AG08395 (cell line): ENCODE measurements around the gene SPTBN5.

Source experiments
- DNase-seq: peaks from one replicate; pipeline ENCODE4 v3.0.0; 2012; ENCODE audit warnings: mixed read lengths, low spot score

SPTBN5 gene

DNA sequence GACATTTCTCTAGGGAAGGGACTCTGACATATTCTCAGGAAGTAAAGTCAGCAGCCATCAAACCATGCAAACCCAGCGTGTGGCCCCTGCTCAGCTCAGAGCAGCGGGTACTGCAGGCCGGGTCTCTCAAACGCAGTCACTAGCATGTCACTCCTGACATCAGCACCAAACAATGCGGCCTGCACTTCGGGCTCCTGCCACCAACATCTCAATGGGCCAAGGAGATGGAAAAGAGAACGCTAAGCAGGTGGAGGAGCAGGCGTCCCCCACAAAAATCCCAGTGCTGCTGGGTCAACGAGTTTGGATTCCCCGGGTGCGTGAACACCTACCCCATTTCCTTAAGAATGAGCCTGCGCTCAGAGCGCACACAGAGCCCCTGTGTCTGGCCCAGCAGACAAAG lies 9.9 kb upstream of the SPTBN5 start:
- DNase-seq: no peak

DNA sequence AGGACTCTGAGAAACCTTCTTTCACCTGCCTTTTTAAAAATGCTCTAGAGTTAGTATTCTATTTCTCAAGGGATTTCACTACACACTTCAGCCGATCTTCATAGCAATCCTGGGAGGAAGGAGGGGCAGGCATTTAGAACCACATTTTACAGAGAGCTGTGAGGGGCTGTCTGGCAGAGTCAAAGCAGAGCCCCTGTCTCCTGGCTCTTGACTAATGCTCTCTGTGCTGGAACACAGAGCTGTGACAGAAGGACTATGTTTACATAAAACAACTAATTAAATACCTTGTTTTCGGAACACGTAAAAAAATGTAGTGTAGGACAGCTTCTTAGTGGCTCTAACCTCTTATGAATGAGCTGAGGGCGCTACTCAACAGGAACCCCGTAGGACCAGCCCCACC lies 7.6 kb upstream of the SPTBN5 start:
- no peak for DNase-seq

DNA sequence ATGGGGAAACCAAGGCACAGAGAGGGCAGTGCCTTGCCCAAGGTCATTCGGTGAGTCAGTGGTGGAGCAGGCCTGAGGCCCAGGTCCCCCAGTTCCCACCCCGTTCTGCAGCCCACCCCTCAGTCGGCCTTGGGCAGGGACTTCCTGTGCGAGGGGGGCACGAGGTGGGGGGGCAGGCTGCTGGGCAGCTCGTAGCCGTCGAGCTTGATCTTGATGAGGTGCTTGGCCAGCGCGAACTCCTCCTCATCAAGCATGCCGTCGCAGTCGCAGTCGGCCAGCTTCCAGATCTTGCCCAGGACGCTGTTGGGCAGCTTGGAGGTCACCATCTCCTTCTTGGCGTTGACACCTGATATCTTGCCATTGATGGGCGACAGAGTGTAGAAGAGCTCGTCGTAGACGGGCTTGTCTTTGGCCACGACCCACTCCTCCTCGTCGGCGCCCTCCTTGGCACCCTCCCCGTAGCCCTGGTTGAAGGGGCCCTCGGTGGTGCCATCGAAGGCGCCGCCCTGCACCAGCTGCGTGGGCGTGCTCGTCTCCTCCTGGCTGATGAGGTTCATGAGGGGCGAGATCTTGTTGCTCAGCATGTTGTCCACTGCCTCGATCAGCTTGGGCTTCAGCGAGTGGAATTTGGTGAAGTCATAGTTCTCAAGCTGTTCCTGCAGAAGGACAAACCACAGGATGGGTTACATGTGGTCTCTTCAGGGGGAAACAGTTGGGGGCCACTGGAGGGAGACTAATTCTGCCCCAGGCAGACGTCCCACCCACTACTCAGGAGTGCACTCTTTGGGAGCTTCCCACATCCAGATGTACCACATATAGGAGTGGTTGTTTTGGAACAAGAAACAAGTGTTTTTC lies 6.9 kb upstream of the SPTBN5 start:
- DNase-seq: no peak

DNA sequence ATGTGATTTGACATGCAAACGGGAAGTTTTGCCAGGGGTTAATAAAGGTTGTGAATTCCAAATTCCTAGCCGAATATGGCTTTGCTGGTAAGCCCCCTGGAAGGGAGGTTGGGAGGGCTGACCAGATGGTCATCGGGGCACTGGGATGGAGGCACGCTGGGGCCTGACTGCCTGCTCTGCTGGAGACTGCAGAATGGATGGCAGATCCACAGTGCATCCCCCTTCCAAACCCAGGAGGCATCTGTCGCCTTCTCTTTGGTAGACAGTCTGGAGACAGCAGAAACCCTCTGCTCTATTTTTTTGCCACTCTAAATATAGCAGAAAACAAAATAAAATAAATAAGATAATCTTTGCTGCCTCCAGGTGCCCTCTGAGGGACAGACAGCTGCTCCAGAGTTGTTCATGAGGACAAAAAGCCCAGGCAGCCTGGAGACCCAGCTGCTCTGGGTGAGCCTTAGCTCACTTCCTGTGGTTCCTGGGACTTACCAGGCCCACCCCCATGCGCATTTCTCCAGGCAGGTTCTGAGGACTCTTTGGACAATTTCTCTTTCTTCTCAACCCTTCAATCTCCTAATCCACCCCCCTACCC lies 6.1 kb upstream of the SPTBN5 start:
- DNase-seq: no peak

DNA sequence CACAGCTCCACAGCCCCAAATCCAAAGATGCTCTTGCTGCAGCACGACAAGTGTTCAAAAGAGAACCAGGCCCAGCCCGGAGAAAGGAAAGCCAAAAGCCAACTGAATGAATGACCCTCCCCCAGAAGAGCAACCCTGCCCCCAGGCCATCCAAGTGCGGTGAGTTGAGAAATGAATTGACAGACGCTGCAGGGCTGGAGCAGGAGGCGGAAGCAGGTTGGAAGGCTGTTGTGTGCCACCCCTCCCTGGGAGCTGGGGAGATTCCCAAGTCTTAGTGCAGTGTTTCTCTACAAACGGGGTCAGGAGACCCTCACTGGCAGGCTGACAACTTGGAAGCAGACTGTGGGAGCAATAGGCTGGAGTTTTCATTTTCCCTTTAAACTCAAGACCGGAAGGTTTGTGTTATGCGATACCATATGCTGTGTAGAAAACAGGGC lies 3.5 kb upstream of the SPTBN5 start:
- no peak for DNase-seq

DNA sequence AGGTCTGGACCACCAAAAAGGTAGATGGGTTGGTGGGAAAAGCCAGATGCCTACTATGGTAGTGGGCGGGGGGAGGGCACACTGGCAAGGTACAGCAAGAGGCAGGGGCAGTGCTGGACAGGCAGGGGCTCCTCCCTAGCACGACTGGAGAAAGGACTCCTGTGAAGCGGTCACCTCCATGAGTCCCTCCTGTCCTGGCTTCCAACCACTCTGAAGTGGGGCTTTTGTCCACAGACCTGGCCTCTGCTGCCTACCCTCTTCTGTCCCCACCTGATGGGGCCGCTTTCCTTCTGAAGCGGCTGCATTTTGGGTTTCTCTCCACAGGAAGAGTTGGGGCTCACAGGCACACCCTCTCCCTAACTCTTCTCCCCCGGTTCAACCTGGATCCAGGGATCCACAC lies 2.7 kb upstream of the SPTBN5 start:
- no peak for DNase-seq

DNA sequence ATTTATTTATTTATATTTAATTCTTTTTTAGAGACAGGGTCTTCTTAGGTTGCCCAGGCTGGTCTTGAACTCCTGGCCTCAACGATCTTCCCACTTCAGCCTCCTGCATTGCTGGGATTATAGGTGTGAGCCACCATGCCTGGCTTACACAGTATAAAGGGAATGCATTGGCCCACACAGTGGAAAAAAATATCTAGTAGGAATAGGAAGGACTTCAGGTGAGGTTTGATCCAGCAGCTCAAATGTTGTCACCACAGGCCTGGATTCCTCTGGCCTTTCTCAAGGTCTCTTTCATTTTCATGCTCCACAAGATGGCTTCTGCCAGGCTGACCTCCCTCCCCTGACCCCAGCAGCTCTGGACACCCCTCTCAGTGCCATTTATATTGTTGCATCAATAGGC lies 2.1 kb upstream of the SPTBN5 start:
- DNase-seq: no peak

DNA sequence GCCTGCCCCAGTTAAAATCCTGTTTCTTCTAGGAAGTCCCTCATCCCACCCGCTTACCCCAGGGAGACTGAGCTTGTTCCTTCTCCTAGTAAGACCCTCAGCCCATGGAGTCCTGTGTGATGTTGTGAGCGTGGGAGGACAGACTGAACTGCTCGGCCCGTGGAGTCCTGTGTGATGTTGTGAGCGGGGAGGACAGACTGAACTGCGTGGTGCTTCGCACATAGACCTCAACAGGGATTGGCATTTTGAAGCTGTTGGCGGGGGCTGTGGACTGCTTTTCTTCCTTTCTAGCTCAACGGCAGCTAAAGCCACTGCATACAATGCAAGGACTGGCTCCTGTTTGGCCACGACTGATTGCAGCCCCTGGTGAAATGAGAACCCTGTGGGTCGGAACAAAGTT lies 1.6 kb upstream of the SPTBN5 start:
- DNase-seq: no peak

DNA sequence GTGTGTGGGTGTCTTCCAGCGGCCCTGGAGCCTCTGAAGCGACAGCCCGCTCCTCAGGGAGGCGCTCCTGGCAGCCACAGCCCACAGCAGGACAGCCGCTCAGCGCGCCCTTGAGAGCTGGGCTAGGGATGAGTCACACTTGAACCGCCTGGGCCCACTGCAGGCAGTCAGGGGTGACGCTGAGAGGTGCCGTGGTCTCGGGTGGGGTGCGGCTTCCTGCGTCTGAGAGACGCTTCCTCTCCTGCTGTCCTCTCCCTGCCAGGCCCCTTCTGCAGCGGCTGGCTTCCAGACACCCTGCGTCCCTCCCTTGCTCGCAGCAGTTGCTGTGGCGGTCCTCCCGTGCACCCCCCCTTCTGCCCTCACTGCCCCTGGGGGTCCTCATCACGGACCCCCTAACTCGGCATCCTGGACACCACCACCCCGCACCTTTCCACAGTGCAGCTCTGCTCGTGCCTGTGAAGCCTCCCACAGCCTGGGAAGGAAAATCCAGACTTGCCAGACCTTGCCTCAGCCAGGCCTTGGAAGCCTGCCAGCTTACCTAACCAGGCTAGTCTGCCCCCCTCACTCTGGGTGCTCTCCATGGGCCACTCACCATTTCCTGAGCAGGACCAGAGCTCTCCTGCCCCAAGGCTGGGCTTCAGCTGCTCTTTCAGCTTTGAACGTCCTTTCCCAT lies 1.1 kb upstream of the SPTBN5 start:
- DNase-seq: peak; percentile 93

DNA sequence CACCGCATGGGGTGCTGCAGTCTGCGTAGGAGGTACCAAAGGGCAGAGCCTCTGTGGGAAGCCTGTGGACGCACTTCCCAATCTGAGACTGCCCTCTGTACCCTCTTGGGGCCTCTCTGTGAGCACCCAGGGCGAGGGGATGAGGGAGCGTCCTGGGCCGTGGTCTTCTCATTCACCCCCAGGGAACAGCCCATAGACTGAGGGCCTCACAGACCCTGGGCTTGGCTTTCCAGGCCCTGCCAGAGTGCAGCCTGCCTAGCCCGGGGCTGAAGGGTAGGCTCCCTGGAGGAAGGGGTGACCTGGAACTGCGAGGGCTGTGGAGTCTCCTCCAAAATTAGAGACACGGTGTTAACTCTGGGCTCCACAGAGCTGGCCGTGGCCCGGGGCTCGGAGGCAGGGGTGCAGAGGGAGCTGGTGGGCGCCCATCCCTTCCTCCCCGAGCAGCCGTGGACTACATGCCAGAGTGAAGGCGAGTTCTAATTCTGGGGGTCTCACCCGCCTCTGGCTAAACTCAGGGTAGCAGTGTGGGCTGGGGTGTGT lies 468 bp upstream of the SPTBN5 start:
- no peak for DNase-seq

DNA sequence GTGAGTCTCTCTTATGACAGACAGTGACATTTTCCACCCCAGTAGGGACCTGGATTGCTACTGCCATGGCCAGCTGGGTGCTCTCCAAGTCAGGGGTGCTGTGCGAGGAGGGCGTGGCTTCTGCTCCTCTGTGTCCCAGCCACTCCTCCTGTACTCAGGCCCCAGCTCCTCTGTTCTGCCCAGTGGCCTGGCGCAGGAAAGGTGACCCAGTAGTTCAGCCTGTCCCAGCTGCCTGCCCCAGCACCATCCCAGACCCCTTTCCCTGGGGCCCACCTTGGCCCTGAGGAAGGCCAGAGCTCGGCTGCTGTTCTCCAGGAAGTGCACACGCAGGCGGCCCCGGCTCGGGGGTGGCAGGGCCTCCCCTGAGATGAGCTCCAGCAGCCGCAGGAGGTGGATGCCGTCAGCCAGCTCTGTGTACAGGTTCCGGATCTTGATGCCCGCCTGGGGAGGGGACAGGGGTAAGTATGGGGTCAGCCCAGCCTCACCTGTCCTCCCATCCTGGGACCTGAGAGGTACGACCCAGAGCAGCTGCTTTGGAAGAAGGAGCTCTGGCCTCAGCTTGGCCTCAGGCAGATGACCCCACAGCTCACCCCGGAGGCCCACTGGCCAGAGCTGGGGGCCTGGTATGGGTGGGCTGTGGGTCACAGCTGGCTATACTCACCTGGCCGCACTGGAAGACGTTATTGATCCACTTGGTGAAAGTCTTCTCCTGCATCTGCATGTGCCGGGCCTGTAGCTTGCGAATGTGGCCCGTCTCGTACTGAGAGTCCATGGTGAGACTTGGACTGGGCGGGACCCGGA lies 1.0 kb downstream of the SPTBN5 start:
- no peak for DNase-seq

DNA sequence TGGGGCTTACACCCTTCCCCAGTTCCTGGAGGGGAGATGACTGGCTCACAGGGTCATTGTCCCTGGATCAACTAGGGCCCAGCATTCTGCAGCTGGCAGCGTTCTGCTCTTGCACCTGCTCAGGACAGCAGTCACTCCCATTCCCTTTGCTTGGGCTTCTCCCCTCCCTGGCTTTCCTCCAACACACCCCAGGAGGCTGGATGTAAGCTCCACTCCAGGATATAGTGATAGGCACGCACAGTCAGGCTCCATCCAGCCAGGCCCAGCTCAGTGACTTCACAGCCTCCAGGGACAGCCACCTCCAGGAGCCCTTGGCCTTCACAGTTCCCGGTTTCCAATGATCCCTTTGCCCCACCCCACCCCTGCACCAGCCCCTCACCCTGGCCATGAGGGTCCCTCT lies 1.9 kb downstream of the SPTBN5 start:
- no peak for DNase-seq

DNA sequence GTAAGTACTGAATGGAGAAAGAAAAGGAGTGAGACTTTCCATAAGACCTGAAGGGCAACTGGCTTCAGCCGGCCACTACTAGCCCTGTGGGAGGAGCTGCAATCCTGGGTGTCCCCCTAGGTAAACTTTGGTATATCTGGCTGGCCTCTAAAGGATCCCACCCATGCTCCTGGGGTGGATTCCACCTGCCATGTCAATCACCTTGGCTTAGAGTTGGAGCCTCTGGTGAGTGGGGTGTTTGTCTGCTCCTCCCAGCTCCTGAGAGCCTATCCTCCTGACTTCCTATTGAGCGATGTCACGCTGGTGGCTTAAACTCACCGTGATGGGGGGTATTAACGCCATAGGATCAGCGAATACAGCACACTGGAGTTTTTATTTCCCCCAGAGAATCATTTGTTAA lies 2.6 kb downstream of the SPTBN5 start:
- DNase-seq: no peak

DNA sequence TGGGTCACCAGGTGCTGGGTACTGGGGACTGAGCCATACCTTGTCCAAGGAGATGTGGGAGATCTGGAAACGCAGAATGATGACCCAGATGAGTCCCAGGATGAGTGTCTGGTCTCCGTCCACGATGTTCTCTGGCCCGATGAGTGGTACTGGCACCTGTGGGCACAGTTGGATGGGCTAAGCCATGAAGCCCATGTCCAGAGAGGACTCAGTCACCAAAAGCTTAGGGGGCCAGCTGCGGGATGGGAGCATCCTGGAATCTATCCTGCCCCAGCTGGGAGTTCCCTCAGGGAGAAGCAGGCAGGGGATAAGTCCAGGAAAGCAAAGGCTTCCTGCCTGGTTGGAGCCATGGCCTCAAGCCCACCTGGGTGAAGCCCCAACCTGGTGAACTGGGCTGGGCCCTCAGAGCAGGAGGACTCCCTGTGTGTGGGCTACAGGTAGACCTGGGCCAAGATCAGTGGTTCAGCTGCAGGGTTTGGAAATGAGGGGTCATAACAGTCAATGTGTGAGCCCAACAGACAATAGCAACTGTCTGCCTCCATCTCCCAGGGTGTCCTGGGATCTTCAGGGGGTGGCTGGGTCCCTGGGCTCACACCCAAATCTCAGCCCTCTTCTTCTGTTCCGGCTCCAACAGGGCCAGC lies 3.7 kb downstream of the SPTBN5 start:
- no peak for DNase-seq

DNA sequence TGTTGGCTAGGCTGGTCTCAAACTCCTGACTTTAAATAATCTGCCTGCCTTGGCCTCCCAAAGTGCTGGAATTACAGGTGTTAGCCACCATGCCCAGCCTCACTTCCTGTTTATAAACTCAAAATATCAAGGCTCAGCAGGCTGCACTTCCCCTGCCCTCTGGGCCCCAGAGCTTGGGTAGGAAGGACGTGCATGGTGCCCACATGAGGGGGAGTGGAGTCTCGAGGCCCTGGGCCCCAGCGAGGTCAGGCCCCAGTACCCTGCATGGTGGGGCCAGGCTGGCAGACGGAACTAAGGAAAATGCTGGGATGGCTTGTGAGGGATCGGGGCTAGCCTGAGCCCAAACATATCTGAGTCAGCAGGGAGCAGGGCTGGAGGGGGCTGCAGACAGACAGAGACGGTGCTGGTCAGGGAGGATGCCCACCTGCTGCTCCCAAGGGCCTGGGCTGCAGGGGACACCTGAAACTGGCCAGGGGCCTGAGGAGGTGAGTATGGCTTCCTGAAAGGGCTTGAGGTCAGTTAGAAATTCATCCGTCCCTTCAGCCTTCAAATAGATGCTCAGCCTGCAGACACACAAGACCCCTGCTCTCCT lies 5.1 kb downstream of the SPTBN5 start:
- no peak for DNase-seq

DNA sequence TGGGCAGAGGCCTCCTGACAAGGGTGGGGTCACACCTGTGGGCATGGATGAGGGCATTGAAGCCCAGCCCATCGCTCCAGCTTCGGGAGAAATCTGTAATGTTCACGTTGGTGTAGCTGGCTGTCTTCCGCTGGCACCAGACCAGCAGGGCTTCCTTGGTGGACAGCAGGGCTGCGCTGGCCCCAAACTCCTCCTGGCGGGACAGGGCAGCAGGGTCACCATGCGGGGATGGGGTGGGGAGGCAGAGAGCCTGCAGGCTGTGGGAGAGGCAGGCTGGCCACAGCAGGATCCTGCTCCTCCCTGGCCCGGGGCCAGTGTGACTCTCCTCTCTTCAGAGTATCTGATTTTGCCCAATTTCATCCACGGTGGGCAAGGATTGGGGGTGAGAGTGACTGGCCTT lies 6.0 kb downstream of the SPTBN5 start:
- DNase-seq: no peak

DNA sequence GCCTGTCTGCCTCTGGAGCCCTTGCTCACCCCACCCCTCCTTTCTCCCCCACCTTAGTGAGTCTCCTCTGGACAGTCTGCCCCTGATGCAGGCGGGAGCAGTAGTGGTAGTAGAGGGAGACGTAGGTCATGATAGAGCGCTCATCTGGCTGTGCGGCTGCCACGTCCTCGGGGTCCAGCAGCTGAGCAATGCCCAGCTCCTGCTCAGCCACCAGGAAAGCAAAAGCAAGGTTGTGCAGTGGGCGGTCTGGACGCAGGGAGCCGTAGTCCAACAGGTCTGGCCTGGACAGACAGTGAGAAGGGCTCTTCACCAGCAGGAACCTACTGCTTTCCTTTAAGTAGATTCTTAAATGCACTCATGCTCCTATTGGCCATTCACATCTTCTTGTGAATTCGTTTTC lies 6.7 kb downstream of the SPTBN5 start:
- no peak for DNase-seq

DNA sequence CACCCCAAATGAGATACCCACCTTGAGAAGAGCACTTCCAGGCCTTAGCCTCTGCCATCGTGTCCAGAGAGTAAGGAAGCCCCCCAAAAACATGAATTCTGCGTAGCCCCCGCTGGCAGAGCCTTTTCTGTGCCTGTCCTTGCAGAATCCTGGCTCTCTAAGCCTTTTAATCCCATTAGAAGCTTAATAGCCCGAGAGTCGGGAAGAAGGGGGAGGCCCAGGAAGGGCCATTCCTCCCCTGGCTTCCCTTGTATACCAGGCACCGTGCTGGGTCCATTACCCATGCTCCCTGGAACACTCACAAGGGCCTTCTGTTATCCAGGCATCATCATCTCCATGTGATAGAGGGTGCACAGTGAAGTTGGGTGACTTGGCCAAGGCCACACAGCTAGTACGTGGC lies 7.1 kb downstream of the SPTBN5 start:
- no peak for DNase-seq

DNA sequence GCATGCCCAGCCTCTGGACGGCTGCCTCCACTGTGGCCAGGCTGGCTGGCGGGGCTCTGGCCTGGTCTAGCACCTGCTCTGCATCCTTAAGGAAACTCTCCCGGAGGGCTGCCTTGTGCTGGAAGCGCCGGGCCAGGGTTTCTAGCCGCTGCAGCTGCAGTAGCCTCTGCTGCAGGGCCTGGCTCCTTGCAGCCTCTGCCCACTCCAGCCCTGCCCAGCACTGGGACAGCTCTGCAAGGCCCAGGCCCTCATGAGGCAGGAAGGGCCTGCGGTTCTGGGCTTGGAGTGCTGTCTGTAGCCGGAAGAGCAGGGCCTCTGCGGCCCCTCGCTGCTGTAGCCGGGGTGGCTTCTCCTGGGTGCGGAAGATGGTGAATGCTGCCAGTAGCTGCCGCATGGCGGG lies 8.0 kb downstream of the SPTBN5 start:
- DNase-seq: no peak

DNA sequence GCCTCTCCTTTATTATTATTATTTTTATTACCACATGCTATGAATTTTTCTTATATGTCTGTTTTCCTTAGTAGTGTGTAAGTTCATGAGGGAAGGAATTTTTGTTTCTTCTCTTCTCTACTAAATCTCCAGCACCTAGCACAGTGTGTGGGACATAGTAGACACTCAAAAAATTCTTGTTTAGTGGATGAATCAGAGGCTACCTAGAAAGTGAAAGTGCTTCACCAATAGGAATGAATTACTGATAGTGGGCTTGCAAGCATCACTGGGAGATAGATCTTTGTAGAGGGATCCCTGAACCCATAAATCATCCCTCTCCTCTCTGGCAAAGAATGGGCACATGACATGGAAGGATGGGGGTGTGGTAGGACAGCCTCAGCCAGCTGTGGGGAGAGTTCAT lies 8.5 kb downstream of the SPTBN5 start:
- no peak for DNase-seq

DNA sequence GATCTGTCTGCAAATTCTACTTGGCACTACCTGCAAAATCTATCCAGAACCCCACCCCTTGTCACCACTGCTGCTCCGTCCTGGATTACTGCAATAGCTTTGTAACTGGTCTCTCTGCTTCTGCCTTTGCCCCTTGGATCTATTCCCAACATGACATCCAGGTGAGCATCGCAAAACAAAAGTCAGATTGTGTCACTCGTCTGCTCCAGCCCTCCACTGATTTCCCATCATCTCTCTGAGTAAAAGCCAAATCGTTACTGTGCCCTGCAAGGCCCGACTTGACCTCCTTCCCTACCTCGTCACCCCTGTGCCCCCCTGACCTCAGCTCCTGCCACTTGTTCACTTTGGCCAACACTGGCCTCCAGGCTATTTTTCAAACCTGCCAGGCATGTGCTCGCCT lies 9.4 kb downstream of the SPTBN5 start:
- DNase-seq: no peak

DNA sequence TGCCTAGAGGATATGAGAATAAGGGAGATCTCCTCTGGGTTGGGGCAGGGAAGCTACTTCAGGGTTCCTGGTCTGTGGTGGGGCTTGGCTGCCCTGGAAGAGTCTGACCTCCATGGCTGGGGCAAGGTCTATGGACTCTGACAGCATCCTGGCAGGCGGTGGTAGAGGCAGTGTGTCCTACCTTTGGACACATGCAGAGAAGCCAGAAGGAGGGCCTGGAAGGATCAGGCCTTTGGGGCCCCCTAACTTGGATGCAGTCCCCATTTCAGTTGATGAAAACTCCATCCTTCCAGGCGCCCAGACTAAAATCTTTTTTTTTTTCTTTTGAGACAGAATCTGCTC lies 10.4 kb downstream of the SPTBN5 start:
- no peak for DNase-seq
